Immature natural killer cell (primary cell): Measurements from ENCODE around the gene GPC6. TPM values are rescaled to one million over a fixed set of nuclear protein-coding genes. Genes with fewer than 3 reads are reported as not detected.

ENCODE experiments used
- DNase-seq, 3 donors: peaks; one replicate each; pipeline ENCODE4 v3.0.0; 2022; ENCODE audit warnings: mixed read lengths in 1 of 3
- H3K27ac Mint-ChIP-seq, 6 donors: one replicate each; pipeline ENCODE4 v1.8.0; 2020; ENCODE audit warnings: mixed read lengths in 6 of 6, mild to moderate bottlenecking in 5 of 6, inconsistent platforms in 4 of 6, moderate library complexity in 3 of 6
- H3K27me3 Mint-ChIP-seq, 3 donors: one replicate each; pipeline ENCODE4 v1.8.0; 2020 to 2021; ENCODE audit warnings: low read depth in 3 of 3, mild to moderate bottlenecking in 3 of 3, mixed read lengths in 3 of 3, moderate library complexity in 3 of 3, inconsistent platforms in 1 of 3
- H3K36me3 Mint-ChIP-seq, 3 donors: one replicate each; pipeline ENCODE4 v1.8.0; 2020; ENCODE audit warnings: mixed read lengths in 3 of 3, inconsistent platforms in 2 of 3, mild to moderate bottlenecking in 2 of 3
- H3K4me1 Mint-ChIP-seq, 2 donors: one replicate each; pipeline ENCODE4 v1.8.0; 2020; ENCODE audit warnings: inconsistent platforms in 2 of 2, mild to moderate bottlenecking in 2 of 2, mixed read lengths in 2 of 2, moderate library complexity in 1 of 2
- H3K4me3 Mint-ChIP-seq, 5 donors: one replicate each; pipeline ENCODE4 v1.8.0; 2020; ENCODE audit warnings: mild to moderate bottlenecking in 5 of 5, mixed read lengths in 5 of 5, inconsistent platforms in 3 of 5, moderate library complexity in 3 of 5
- H3K9me3 Mint-ChIP-seq, 6 donors: one replicate each; pipeline ENCODE4 v1.8.0; 2020; ENCODE audit warnings: mild to moderate bottlenecking in 6 of 6, mixed read lengths in 6 of 6, inconsistent platforms in 4 of 6, moderate library complexity in 3 of 6
- polyA plus RNA-seq, 3 donors: library from polyadenylated mRNA; unstranded; fragments of 300-500 nt; fragmentation: Illumina TruSeq; gene quantifications; one replicate each; pipeline ENCODE4 v1.2.3, GENCODE V29; 2021

The GPC6 gene
- polyA plus RNA-seq, 3 donors from 2014 or later = not detected

DNA sequence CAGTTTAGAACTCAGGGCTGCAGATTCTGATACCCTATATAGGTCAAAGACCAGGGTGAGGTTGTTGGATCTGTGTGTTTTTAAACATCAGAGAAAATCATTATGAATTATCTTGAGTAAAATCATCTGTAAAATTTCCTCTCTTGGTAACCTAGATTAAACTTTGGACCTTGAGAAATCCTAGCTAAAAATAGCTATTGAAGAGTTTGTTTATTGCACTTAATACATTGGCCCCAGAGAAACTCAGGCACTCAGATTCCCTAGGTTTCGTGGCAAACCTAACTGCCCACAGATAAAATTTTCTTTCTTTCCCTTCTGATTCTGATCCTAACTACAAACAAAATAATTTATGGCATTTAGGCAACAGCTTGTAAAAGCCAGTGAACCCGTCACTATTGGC, 102.3 kb downstream of the GPC6 start:
- H3K9me3 Mint-ChIP-seq = peaks cover 2 to 34% (median 15%) of the 10 kb centered on the region in 6 donors

DNA sequence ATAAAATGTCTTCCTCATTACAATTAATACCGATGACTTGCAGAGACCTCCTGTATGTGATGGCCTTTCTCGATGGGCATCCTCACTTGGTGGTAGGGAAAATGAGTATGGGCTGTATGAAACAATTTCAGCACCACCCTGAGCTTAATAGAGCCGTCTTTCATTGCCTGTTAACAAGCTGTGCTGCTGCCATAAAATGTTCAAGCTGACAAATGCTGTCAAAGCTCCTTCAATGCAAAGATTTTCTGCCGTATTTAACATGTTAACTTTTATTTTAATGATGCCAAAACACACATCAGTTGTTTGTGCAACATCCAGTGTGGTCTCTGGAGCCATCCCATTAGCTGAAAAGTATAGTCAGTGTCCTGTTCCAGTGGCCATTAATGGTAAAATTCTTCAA, 110.1 kb downstream of the GPC6 start:
- Mint-ChIP-seq H3K9me3 (peaks cover 5 to 28% (median 13%) of the 10 kb centered on the region in 6 donors), H3K4me3 (no peak overlapping the region), H3K36me3 (no peaks in the 10 kb centered on the region), H3K27ac (no peak overlapping the region), H3K27me3 (peaks cover 0 to 3% (median 2%) of the 10 kb centered on the region in 3 donors), H3K4me1 (no peaks in the 10 kb centered on the region)
- DNase-seq = no peak

More for the DNA sequence above, 102.3 kb downstream of the GPC6 start:
- Mint-ChIP-seq H3K36me3 (no peaks in the 10 kb centered on the region), H3K27me3 (peaks cover 0 to 4% (median 1%) of the 10 kb centered on the region in 3 donors), H3K4me3 (no peak overlapping the region), H3K4me1 (no peaks in the 10 kb centered on the region), H3K27ac (no peak overlapping the region)
- DNase-seq = no peak

DNA sequence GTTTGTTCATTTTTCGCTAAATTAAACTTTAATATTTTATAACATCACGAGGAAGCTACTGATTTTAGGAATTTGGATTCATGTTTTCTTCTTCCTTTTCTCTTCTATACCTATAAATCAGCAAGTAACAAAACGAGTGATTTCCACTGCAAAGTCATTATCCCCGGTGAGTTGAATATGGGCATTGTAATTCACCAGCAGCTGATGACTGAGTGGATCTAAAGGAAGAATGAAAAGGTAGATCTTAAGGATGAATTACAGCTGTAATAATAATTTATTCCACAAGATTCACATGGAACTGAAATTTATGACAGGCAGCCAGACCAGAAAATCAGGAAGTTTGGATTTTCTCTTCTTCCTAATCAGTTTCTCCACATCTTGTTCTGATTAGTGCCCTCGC, 111.4 kb downstream of the GPC6 start:
- no peak for DNase-seq
- Mint-ChIP-seq H3K27ac (no peak overlapping the region), H3K4me1 (no peaks in the 10 kb centered on the region), H3K27me3 (peaks cover 0 to 2% (median 0%) of the 10 kb centered on the region in 3 donors), H3K4me3 (no peak overlapping the region), H3K9me3 (peaks cover 5 to 28% (median 13%) of the 10 kb centered on the region in 6 donors), H3K36me3 (no peaks in the 10 kb centered on the region)

DNA sequence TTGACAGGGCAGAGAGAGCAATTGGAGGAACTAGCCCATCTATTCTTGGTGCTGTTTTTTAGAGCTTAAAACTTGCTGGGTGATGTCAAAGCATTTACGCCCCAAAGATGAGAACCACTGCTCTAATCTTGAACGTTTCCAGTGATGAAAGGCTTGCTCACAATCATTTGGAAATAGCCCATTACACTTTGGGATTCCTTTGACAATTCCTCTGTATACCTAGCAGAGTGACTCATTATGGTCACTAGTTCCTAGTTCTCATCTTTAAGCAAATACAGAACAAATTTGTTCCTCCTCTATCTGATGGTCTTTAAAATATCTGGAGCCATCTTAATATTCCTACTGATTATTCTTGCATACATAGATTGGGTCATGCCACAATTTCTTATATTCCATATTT, 112.3 kb downstream of the GPC6 start:
- H3K9me3 Mint-ChIP-seq = peaks cover 6 to 25% (median 14%) of the 10 kb centered on the region in 6 donors
- DNase-seq = no peak
- H3K36me3 Mint-ChIP-seq = no peaks in the 10 kb centered on the region
- no peaks in the 10 kb centered on the region for H3K4me1 Mint-ChIP-seq
- peaks cover 0 to 2% (median 0%) of the 10 kb centered on the region in 3 donors for H3K27me3 Mint-ChIP-seq
- H3K4me3 Mint-ChIP-seq = no peak overlapping the region
- no peak overlapping the region for H3K27ac Mint-ChIP-seq

DNA sequence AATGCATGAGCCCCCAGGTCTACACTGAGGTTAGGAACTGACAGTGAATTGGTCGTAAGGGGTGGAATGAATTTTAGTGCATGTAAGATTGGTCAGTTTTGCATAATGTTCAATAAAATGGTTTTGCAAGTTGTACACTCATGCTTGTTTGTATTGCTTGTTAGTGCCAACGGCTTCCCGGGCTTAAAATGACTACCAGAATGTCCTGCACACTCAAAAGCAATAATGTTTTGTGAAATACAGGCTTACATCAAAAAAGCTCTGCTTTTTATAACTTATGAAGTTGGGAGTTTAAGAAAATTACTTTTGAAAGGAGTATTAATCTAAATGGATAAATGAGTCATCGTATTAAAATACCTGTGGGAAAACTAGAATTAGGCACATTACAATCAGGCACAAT, 112.9 kb downstream of the GPC6 start:
- peaks cover 0 to 2% (median 0%) of the 10 kb centered on the region in 3 donors for H3K27me3 Mint-ChIP-seq
- no peak overlapping the region for H3K27ac Mint-ChIP-seq
- no peak overlapping the region for H3K4me3 Mint-ChIP-seq
- no peaks in the 10 kb centered on the region for H3K4me1 Mint-ChIP-seq
- no peak for DNase-seq
- peaks cover 4 to 22% (median 17%) of the 10 kb centered on the region in 6 donors for H3K9me3 Mint-ChIP-seq
- H3K36me3 Mint-ChIP-seq = no peaks in the 10 kb centered on the region

DNA sequence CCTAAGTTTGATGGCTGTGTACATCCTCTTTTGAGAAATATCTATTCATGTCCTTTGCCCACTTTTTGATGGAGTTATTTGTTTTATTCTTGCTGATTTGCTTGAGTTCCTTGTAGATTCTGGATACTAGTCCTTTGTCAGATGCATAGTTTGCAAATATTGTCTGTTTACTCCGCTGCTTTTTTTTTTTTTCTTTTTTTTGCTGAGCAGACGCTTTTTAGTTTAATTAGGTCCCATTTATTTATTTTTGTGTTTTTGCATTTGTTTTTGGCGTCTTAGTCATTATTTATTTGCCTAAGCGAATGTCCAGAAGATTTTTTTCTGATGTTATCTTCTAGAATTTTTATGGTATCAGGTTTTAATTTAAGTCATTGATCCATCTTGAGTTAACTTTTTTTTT, 114.9 kb downstream of the GPC6 start:
- no peaks in the 10 kb centered on the region for H3K36me3 Mint-ChIP-seq
- H3K4me1 Mint-ChIP-seq = no peaks in the 10 kb centered on the region
- H3K4me3 Mint-ChIP-seq = no peak overlapping the region
- no peak for DNase-seq
- peaks cover 0 to 2% (median 0%) of the 10 kb centered on the region in 3 donors for H3K27me3 Mint-ChIP-seq
- peaks cover 4 to 21% (median 16%) of the 10 kb centered on the region in 6 donors for H3K9me3 Mint-ChIP-seq
- H3K27ac Mint-ChIP-seq = no peak overlapping the region

DNA sequence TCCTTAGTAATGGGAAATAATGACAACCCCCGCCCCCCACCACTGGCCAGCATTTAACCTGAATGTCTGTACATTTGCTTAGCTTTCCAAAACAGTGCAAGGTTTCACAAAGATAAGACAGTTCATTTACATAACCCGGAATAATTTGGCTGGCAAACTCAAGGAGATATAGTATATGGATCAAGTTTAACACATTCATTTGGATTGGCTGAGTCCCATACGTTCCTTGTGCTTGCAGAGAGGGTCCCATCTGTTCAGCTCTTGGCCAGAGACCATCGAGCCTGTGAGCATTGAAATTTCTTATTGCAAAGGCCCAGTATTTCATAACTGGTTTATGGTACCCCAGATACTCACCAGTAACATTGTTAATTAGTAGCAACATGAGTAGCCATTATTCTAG, 116.5 kb downstream of the GPC6 start:
- peaks cover 4 to 20% (median 13%) of the 10 kb centered on the region in 6 donors for H3K9me3 Mint-ChIP-seq
- no peak for DNase-seq
- no peak overlapping the region for H3K4me3 Mint-ChIP-seq
- H3K27ac Mint-ChIP-seq = no peak overlapping the region
- H3K4me1 Mint-ChIP-seq = no peaks in the 10 kb centered on the region
- no peaks in the 10 kb centered on the region for H3K36me3 Mint-ChIP-seq
- peaks cover 0 to 2% (median 0%) of the 10 kb centered on the region in 3 donors for H3K27me3 Mint-ChIP-seq

DNA sequence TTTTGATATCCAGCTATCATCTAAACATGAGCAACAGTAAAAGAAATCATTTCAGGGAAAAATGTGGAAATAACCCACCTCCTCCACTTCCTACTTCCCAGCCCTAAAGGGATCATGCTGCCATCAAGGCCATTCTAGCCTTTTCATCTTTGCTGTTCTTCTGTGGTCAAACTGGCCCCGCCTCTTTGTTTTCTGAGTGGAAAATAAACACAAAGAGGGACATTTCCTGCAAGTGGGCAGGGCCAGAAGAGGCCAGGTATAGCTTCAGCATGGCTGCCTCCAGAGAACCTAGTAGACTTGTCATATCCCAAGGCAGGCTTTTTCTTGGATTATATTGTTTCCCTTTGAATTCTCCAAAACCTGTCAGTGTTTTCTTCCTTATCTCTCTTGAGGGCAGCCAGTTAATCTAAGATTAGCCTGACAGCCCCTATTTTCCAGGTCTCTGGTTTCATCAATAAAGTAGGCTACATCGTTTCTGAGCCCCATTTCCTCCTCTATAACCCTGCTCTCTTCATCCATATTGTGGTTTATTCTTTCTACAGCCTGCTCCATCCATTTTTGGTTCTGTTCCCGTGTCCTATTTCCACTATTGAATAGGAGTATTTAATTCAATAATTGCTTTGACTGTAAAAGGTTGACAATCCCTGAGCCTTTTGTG, 117.6 kb downstream of the GPC6 start:
- Mint-ChIP-seq H3K4me1 (no peaks in the 10 kb centered on the region), H3K36me3 (no peaks in the 10 kb centered on the region), H3K9me3 (peaks cover 4 to 20% (median 11%) of the 10 kb centered on the region in 6 donors), H3K4me3 (no peak overlapping the region), H3K27ac (no peak overlapping the region), H3K27me3 (peaks cover 0 to 2% (median 0%) of the 10 kb centered on the region in 3 donors)
- no peak for DNase-seq

DNA sequence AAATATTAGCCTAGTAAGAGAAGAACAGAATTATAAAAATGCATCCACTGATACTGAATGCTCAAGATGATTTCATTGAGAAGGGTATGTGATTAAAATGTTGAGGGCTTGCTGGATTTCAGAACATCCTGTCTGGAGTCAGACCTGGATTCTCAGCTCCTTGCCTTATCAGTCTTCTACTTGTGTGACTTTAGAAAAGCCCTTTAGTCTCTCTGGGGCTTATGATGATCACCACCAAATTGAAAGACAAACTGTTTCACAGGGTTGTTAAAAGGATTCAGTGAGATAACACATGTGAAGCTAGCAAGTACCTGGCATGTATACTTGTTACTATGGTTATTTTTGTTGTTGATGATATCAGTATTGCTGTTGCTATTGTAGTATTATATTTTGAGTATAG, 118.4 kb downstream of the GPC6 start:
- H3K36me3 Mint-ChIP-seq = no peaks in the 10 kb centered on the region
- DNase-seq = no peak
- H3K27me3 Mint-ChIP-seq = peaks cover 0 to 2% (median 0%) of the 10 kb centered on the region in 3 donors
- H3K9me3 Mint-ChIP-seq = peaks cover 4 to 20% (median 10%) of the 10 kb centered on the region in 6 donors
- no peak overlapping the region for H3K4me3 Mint-ChIP-seq
- H3K4me1 Mint-ChIP-seq = no peaks in the 10 kb centered on the region
- H3K27ac Mint-ChIP-seq = no peak overlapping the region

DNA sequence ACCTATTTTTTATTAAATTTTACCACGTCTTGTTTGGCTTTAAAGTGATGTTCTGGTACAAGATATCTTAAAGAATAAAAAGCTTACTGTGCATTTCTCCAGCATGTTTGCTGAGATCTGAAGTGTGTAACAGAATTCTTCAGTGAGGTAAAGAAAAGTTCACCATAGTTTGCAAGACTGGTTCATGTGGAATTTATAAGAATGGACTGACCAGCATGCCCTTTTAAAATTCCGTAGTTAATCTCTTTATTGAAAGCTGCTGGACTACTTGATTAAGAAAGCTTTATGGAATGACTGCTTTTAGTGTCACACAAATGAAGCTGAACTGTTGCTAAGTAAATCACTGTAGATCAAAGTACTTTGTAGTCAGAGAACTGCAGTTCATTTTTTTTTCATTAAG, 119.2 kb downstream of the GPC6 start:
- Mint-ChIP-seq H3K27me3 (no peaks in the 10 kb centered on the region), H3K36me3 (no peaks in the 10 kb centered on the region), H3K9me3 (peaks cover 4 to 20% (median 8%) of the 10 kb centered on the region in 6 donors), H3K4me3 (no peak overlapping the region), H3K27ac (no peak overlapping the region), H3K4me1 (no peaks in the 10 kb centered on the region)
- DNase-seq = no peak

DNA sequence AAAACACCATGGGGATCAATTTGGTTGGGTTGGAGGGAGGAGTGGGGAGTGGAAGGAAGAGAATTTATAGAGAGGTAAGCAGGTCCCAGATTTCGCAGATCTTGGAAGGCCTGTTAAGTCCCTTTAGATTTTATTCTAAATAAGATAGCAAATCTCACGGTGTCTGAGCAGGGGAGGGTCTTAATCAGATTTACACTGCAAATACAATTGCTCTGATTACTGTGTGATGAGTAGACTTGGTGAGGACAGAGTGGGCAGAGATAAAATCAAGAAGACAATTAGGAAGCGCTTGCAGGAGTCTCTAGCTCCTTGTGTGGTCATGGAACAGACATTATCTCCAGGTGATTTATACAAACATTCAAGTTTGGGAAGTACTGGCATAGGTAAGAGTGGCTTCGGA, 126.0 kb downstream of the GPC6 start:
- peaks cover 4 to 18% (median 6%) of the 10 kb centered on the region in 6 donors for H3K9me3 Mint-ChIP-seq
- DNase-seq = no peak
- peaks cover 0 to 4% (median 0%) of the 10 kb centered on the region in 3 donors for H3K27me3 Mint-ChIP-seq
- no peak overlapping the region for H3K27ac Mint-ChIP-seq
- H3K36me3 Mint-ChIP-seq = no peaks in the 10 kb centered on the region
- no peaks in the 10 kb centered on the region for H3K4me1 Mint-ChIP-seq
- H3K4me3 Mint-ChIP-seq = no peak overlapping the region

DNA sequence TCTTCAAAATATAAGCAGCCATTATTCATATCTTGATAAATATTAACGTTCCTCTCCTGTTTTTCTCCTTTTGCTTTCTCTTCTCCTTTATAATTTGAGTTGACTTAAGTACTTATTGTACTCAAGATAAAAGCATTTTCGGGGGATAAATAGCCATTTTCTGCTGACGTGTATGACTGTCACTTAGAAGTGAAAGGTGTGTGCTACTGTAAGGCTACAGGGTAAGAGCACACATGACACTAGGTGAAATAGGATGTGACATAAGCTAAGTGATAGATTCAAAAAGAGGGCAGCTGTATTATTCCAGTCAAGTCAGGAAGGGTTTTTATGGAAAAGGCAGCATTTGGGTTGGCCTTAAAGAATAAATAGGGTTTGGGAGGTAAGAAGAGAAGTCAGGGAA, 128.5 kb downstream of the GPC6 start:
- no peak overlapping the region for H3K4me3 Mint-ChIP-seq
- peaks cover 0 to 4% (median 0%) of the 10 kb centered on the region in 3 donors for H3K27me3 Mint-ChIP-seq
- H3K4me1 Mint-ChIP-seq = no peaks in the 10 kb centered on the region
- DNase-seq = no peak
- H3K27ac Mint-ChIP-seq = no peak overlapping the region
- H3K9me3 Mint-ChIP-seq = peaks cover 4 to 18% (median 6%) of the 10 kb centered on the region in 6 donors
- H3K36me3 Mint-ChIP-seq = no peaks in the 10 kb centered on the region

DNA sequence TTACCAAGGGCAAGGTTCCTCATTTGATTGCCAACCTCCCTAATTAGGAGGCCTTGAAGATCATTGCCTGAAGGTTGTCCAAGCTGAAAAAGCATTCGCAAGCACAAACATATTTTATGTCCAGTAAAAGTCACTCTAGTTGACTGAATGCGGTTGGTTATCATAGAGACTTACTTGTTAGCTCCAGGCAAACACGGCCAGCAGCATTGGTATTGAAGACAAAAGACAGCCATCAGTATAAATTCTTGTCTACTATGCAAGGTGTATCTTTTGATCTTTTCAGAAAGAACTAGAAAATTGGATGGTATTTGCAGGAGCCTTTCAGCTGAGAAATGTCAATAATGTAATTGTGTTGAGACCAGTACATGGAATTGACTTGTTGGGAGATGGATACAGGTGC, 129.9 kb downstream of the GPC6 start:
- H3K36me3 Mint-ChIP-seq = no peaks in the 10 kb centered on the region
- H3K4me3 Mint-ChIP-seq = no peak overlapping the region
- no peaks in the 10 kb centered on the region for H3K4me1 Mint-ChIP-seq
- H3K27me3 Mint-ChIP-seq = peaks cover 0 to 4% (median 0%) of the 10 kb centered on the region in 3 donors
- H3K27ac Mint-ChIP-seq = no peak overlapping the region
- peaks cover 2 to 18% (median 6%) of the 10 kb centered on the region in 6 donors for H3K9me3 Mint-ChIP-seq
- DNase-seq = no peak

DNA sequence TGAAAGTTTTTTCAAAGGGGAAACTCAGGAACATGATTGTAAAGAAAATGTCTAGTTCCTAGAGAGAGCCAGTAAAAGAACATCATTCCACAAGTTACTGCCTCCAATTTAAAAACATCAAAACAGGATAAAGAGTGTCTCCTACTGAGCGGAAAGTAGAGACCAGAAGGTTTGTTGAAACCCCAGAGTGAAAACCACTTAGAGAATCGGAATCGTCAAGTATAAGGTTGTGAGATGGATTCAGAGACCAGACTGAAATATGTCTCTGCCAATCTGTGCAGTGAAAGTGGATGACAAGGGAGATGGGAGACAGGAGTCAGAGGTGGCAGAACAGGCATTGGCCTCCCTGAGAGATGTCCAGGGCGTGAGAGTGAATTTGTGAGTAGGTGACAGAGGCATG, 133.4 kb downstream of the GPC6 start:
- H3K4me3 Mint-ChIP-seq = no peak overlapping the region
- DNase-seq = no peak
- H3K4me1 Mint-ChIP-seq = no peaks in the 10 kb centered on the region
- no peak overlapping the region for H3K27ac Mint-ChIP-seq
- peaks cover 2 to 15% (median 7%) of the 10 kb centered on the region in 6 donors for H3K9me3 Mint-ChIP-seq
- H3K27me3 Mint-ChIP-seq = no peaks in the 10 kb centered on the region
- H3K36me3 Mint-ChIP-seq = no peaks in the 10 kb centered on the region

DNA sequence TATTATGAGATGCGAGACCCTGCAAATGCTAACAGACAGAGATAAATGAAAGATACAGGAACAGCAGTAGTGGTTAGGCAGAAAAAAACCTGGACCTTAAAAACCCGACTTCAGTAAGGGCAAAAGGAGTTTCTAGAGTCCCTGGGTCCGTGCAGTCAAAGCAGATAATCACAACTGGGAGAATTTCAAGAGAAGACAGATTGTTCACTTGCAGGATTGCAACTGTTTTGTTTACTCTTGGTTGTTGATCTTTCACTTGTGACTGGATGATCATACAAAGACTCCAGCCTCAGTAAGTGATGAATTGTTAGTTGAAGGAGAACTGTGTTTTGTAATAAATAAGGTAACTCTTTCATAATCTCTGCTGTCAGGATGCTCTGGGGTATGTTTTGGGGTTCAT, 135.1 kb downstream of the GPC6 start:
- Mint-ChIP-seq H3K4me3 (no peak overlapping the region), H3K9me3 (peaks cover 1 to 7% (median 3%) of the 10 kb centered on the region in 6 donors), H3K27me3 (peaks cover 0 to 1% (median 0%) of the 10 kb centered on the region in 3 donors), H3K36me3 (no peaks in the 10 kb centered on the region), H3K27ac (no peak overlapping the region), H3K4me1 (no peaks in the 10 kb centered on the region)
- no peak for DNase-seq
